ENCODE measurements around the gene CPN2. TPM values are rescaled to one million over a fixed set of nuclear protein-coding genes. Genes with fewer than 3 reads are reported as not detected.

The CPN2 gene
- total and polyA plus RNA-seq, 2 donors (not counting 1 experiment from before 2014, with no cell fraction given): not detected

DNA sequence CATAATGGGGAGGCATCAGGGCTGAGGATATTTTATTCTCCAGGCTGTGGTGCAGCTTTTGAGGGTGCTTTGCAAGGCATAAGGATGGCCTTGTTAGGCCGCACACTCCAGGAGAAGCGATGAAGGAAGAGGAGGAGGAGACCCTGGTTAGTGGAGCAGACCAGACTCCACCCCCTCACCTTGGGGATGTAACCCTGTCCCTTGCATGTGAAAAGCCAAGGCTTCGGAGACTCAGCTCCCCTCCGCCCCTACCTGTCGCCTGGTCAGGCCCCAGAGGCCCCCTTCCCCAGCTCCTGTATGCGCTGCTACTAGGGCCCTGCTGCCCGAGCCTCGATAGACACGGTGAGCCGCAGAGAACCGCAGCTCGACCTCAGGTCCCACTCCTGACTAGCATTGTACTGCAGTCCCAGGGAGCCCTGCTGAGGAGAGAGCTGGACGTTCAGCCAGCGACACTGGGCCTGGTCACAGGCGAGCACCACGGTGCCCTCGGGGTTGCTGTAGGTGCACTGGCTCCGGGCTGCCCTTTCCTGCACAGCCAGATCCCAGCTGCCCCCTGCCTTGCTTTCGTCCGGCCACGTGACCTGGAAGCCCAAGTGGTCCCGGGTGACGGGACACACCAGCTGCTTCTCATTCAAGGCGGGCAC is 10.2 kb downstream of the CPN2 start:
- ChIA-PET CTCF (interaction anchor here (1.3 to 6.7 kb wide), 7 partner anchors 6 to 924 kb away, joined by 3 to 112 read pairs (median 6); no protein-coding TSS in a partner anchor), POLR2A (no interaction called here)
- DNase-seq (no peak), ATAC-seq (ENCODE audit: low read depth) (no peak)
- H3K79me2 ChIP-seq (ENCODE audit: control insufficient read depth, insufficient read depth, low read length): no peaks in the 10 kb centered on the region
- no peaks in the 10 kb centered on the region for H3K9me3 ChIP-seq (ENCODE audit: control extremely low read depth in 1 of 3, control insufficient read depth in 2 of 3, insufficient read depth in 1 of 3, low read length in 2 of 3)
- H3K27ac ChIP-seq (ENCODE audit: low read length in 2 of 2): no peak overlapping the region
- peaks cover 0 to 3% of the 10 kb centered on the region in 2 donors for H3K4me1 ChIP-seq (ENCODE audit: control insufficient read depth in 2 of 2, insufficient read depth in 2 of 2, low read length in 2 of 2)
- no peaks in the 10 kb centered on the region for H3K36me3 ChIP-seq (replicated peaks in 1 of 2; ENCODE audit: control extremely low read depth in 1 of 2, control insufficient read depth in 1 of 2, extremely low read depth in 1 of 2, insufficient read depth in 2 of 2, low read length in 1 of 2)
- no peaks in the 10 kb centered on the region for H4K20me1 ChIP-seq (ENCODE audit: control insufficient read depth, insufficient read depth, low read length, poor library complexity, severe bottlenecking)
- TF ChIP-seq, protein P1, sequence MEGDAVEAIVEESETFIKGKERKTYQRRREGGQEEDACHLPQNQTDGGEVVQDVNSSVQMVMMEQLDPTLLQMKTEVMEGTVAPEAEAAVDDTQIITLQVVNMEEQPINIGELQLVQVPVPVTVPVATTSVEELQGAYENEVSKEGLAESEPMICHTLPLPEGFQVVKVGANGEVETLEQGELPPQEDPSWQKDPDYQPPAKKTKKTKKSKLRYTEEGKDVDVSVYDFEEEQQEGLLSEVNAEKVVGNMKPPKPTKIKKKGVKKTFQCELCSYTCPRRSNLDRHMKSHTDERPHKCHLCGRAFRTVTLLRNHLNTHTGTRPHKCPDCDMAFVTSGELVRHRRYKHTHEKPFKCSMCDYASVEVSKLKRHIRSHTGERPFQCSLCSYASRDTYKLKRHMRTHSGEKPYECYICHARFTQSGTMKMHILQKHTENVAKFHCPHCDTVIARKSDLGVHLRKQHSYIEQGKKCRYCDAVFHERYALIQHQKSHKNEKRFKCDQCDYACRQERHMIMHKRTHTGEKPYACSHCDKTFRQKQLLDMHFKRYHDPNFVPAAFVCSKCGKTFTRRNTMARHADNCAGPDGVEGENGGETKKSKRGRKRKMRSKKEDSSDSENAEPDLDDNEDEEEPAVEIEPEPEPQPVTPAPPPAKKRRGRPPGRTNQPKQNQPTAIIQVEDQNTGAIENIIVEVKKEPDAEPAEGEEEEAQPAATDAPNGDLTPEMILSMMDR (IDR thresholded peaks at IDR 0.05): no peak
- no peak for TF ChIP-seq EZH2 (IDR thresholded peaks at IDR 0.05; ENCODE audit: borderline replicate concordance, insufficient read depth, low read depth, low read length, poor library complexity, severe bottlenecking)
- no peak overlapping the region for H3K9ac ChIP-seq (ENCODE audit: low read length)
- Mint-ChIP-seq H3K27me3 (peaks cover 32% of the 10 kb centered on the region), H3K9me3 (ENCODE audit: insufficient read depth) (no peaks in the 10 kb centered on the region), H3K27ac (no peak overlapping the region), H3K4me3 (no peak overlapping the region), H3K4me1 (peaks cover 8% of the 10 kb centered on the region)
- peaks cover 0 to 17% (median 0%) of the 10 kb centered on the region in 4 experiments for H3K27me3 ChIP-seq (replicated peaks in 1 of 4; ENCODE audit: control extremely low read depth in 1 of 4, control insufficient read depth in 3 of 4, insufficient read depth in 4 of 4, low read length in 3 of 4)
- H3K4me3 ChIP-seq (ENCODE audit: control extremely low read depth in 1 of 5, extremely low read depth in 1 of 5, insufficient read depth in 1 of 5, low read depth in 2 of 5, low read length in 4 of 5): no peak overlapping the region
- WGBS (ENCODE audit: insufficient coverage): 92% methylated on average over 23 of the region's 24 CpGs
- intact Hi-C loops (cut with micrococcal nuclease): loop anchor here (5.0 kb wide), 1 partner anchor 1874 kb away; no protein-coding TSS in a partner anchor
- no peak overlapping the region for H3K4me2 ChIP-seq (replicated peaks; ENCODE audit: low read depth, low read length, poor library complexity, severe bottlenecking)
- H2AFZ ChIP-seq (ENCODE audit: insufficient read depth, low read depth, low read length, poor library complexity, severe bottlenecking): no peak overlapping the region

DNA sequence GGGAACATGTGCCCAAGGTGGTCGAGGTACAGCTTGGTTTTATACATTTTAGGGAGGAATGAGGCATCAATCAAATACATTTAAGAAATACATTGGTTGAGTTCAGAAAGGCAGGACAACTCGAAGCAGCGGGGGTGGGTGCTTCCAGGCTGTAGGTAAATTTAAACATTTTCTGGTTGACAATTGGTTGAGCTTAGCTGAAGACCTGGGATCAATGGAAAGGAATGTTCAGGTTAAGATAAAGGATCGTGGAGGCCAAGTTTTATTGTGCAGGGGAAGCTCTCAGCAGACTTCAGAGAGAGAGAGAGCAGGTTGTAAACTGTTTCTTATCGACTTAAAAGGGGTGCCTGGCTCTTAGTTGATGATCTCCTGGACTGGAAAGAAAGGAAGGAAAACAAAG is 11.3 kb downstream of the CPN2 start:
- no peak overlapping the region for H3K27ac ChIP-seq (ENCODE audit: low read length in 2 of 2)
- TF ChIP-seq, protein P1 (IDR thresholded peaks at IDR 0.05): no peak
- no peak for TF ChIP-seq EZH2 (IDR thresholded peaks at IDR 0.05; ENCODE audit: borderline replicate concordance, insufficient read depth, low read depth, low read length, poor library complexity, severe bottlenecking)
- H3K9ac ChIP-seq (ENCODE audit: low read length): no peak overlapping the region
- Mint-ChIP-seq H3K27me3 (peaks cover 28% of the 10 kb centered on the region), H3K9me3 (ENCODE audit: insufficient read depth) (no peaks in the 10 kb centered on the region), H3K4me3 (no peak overlapping the region), H3K4me1 (peaks cover 8% of the 10 kb centered on the region), H3K27ac (no peak overlapping the region)
- CTCF ChIA-PET: interaction anchor here (0.6 to 2.1 kb wide), 3 partner anchors 39 to 925 kb away, joined by 3 to 8 read pairs (median 3); no protein-coding TSS in a partner anchor
- H3K4me2 ChIP-seq (replicated peaks; ENCODE audit: low read depth, low read length, poor library complexity, severe bottlenecking): no peak overlapping the region
- no peaks in the 10 kb centered on the region for H3K36me3 ChIP-seq (replicated peaks in 1 of 2; ENCODE audit: control extremely low read depth in 1 of 2, control insufficient read depth in 1 of 2, extremely low read depth in 1 of 2, insufficient read depth in 2 of 2, low read length in 1 of 2)
- no peak overlapping the region for H3K4me3 ChIP-seq (ENCODE audit: control extremely low read depth in 1 of 5, extremely low read depth in 1 of 5, insufficient read depth in 1 of 5, low read depth in 2 of 5, low read length in 4 of 5)
- 71% methylated on average over 4 of the region's 5 CpGs for WGBS (ENCODE audit: insufficient coverage)
- H3K79me2 ChIP-seq (ENCODE audit: control insufficient read depth, insufficient read depth, low read length): no peaks in the 10 kb centered on the region
- no peaks in the 10 kb centered on the region for H3K9me3 ChIP-seq (ENCODE audit: control extremely low read depth in 1 of 3, control insufficient read depth in 2 of 3, insufficient read depth in 1 of 3, low read length in 2 of 3)
- intact Hi-C loops (cut with micrococcal nuclease): loop anchor here (5.0 kb wide), 1 partner anchor 1873 kb away; no protein-coding TSS in a partner anchor
- ATAC-seq (ENCODE audit: low read depth) (no peak), DNase-seq (no peak)
- POLR2A ChIA-PET: no interaction called here
- no peak overlapping the region for H2AFZ ChIP-seq (ENCODE audit: insufficient read depth, low read depth, low read length, poor library complexity, severe bottlenecking)
- H3K27me3 ChIP-seq (replicated peaks in 1 of 4; ENCODE audit: control extremely low read depth in 1 of 4, control insufficient read depth in 3 of 4, insufficient read depth in 4 of 4, low read length in 3 of 4): peaks cover 0 to 13% (median 0%) of the 10 kb centered on the region in 4 experiments
- H4K20me1 ChIP-seq (ENCODE audit: control insufficient read depth, insufficient read depth, low read length, poor library complexity, severe bottlenecking): no peaks in the 10 kb centered on the region
- H3K4me1 ChIP-seq (ENCODE audit: control insufficient read depth in 2 of 2, insufficient read depth in 2 of 2, low read length in 2 of 2): peaks cover 0 to 3% of the 10 kb centered on the region in 2 donors
